GF-D8 (cell line): ENCODE data around the gene TTLL10.

ENCODE experiments used
- DNase-seq: peaks from one replicate; lab custom pipeline; 2025; lab: John Stamatoyannopoulos, UW

The TTLL10 gene

GRCh38 chr1:1206376-1206965, 32.8 kb downstream of the TTLL10 start, which contains the start of gene TNFRSF18:
Gene TNFRSF18, minus strand, starts transcription at chr1:1206592. Its CDS starts 21 bp downstream, at chr1:1206571.
- no peak for DNase-seq

GRCh38 chr1:1206966-1207531, 33.4 kb downstream of the TTLL10 start:
- DNase-seq: no peak

GRCh38 chr1:1207571-1207892, 33.9 kb downstream of the TTLL10 start:
- DNase-seq: no peak

- DNase-seq: peak; percentile 66
Measured at GRCh38 chr1:1208713-1209433, 35.2 kb downstream of the TTLL10 start.

GRCh38 chr1:1210726-1211540, 37.3 kb downstream of the TTLL10 start:
- no peak for DNase-seq

GRCh38 chr1:1211541-1212441, 38.1 kb downstream of the TTLL10 start:
- DNase-seq: no peak

- peak; percentile 41 for DNase-seq
Measured at GRCh38 chr1:1212780-1213344, 39.2 kb downstream of the TTLL10 start.

- DNase-seq: no peak
Measured at GRCh38 chr1:1213345-1214265, 39.9 kb downstream of the TTLL10 start, which contains the start of gene TNFRSF4. Gene TNFRSF4, minus strand, starts transcription at chr1:1214153. Its CDS starts 26 bp downstream, at chr1:1214127.

- no peak for DNase-seq
Measured at GRCh38 chr1:1215080-1215676, 41.5 kb downstream of the TTLL10 start.

- no peak for DNase-seq
Measured at GRCh38 chr1:1215881-1216605, 42.4 kb downstream of the TTLL10 start.

- DNase-seq: no peak
Measured at GRCh38 chr1:1216770-1217620, 43.3 kb downstream of the TTLL10 start.

GRCh38 chr1:1217621-1218523, 44.2 kb downstream of the TTLL10 start:
- no peak for DNase-seq

GRCh38 chr1:1218524-1219200, 45.0 kb downstream of the TTLL10 start:
- no peak for DNase-seq

GRCh38 chr1:1219341-1219740, 45.7 kb downstream of the TTLL10 start:
- DNase-seq: no peak

- DNase-seq: no peak
Measured at GRCh38 chr1:1220197-1220596, 46.5 kb downstream of the TTLL10 start.

GRCh38 chr1:1221887-1222574, 48.4 kb downstream of the TTLL10 start:
- DNase-seq: no peak
